K562 (cell line): ENCODE data around the gene CFAP141. TPM values are rescaled to one million over a fixed set of nuclear protein-coding genes. Genes with fewer than 3 reads are reported as not detected.

Source experiments
- CHD1 ChIP-seq: fragments of 200-600 bp; sonication (generic); IDR thresholded peaks from one replicate; pipeline ENCODE4 v1.6.1; 2012; ENCODE audit warnings: mild to moderate bottlenecking, moderate library complexity, low read length, inconsistent platforms
- CLOCK ChIP-seq: fragments of 250-450 bp; sonication (Bioruptor Pico); IDR thresholded peaks from 2 replicates; pipeline ENCODE4 v1.4.0; 2020; ENCODE audit warnings: mild to moderate bottlenecking, moderate library complexity, borderline replicate concordance
- E4F1 ChIP-seq: fragments of 250-450 bp; sonication (Bioruptor Pico); IDR thresholded peaks from 2 replicates; pipeline ENCODE4 v1.5.0; 2021; ENCODE audit warnings: mild to moderate bottlenecking, borderline replicate concordance
- HDGF ChIP-seq: fragments of 450-650 bp; IDR thresholded peaks from 2 replicates; pipeline ENCODE4 v1.6.1; 2016
- HNRNPH1 ChIP-seq: fragments of 200-400 bp; formaldehyde crosslinking; optimal IDR thresholded peaks from 2 replicates; pipeline ENCODE3; 2017; ENCODE audit warnings: low read depth, mild to moderate bottlenecking, low read length, moderate library complexity
- KLF10 ChIP-seq: fragments of 250-450 bp; sonication (Bioruptor Pico); IDR thresholded peaks from 2 replicates; pipeline ENCODE4 v1.6.1; 2021; ENCODE audit warnings: matching md5 sums
- LCOR ChIP-seq: sonication (generic); formaldehyde crosslinking; IDR thresholded peaks from 2 replicates; pipeline ENCODE4 v1.8.0; 2022; ENCODE audit warnings: mild to moderate bottlenecking, missing genetic modification reagents
- MTA1 ChIP-seq: fragments of 450-650 bp; IDR thresholded peaks from 2 replicates; pipeline ENCODE4 v1.6.1; 2017; ENCODE audit warnings: borderline replicate concordance
- NFE2 ChIP-seq: IDR thresholded peaks from 2 replicates; pipeline ENCODE4 v1.6.1; 2014; ENCODE audit warnings: antibody characterized with exemption, low read depth
- RBM15 ChIP-seq: fragments of 200-400 bp; formaldehyde crosslinking; IDR thresholded peaks from 2 replicates; pipeline ENCODE4 v1.6.1; 2018; ENCODE audit warnings: mild to moderate bottlenecking, low read length, moderate library complexity; ENCODE audit not compliant: insufficient read depth
- SMAD4 ChIP-seq: fragments of 250-450 bp; sonication (Bioruptor Pico); conservative IDR thresholded peaks from 2 replicates; pipeline ENCODE4 v1.8.0; 2021; ENCODE audit warnings: inconsistent platforms, mild to moderate bottlenecking, moderate library complexity
- SMARCB1 ChIP-seq: IDR thresholded peaks from 2 replicates; pipeline ENCODE4 v1.6.1; 2011; ENCODE audit warnings: improper control_type of control experiment, low read depth; ENCODE audit not compliant: insufficient read length
- SUPT5H ChIP-seq: fragments of 450-650 bp; IDR thresholded peaks from 2 replicates; pipeline ENCODE4 v1.6.1; 2016
- ZFP30 ChIP-seq: fragments of 250-450 bp; sonication (Bioruptor Pico); IDR thresholded peaks from 2 replicates; pipeline ENCODE4 v1.8.0; 2022; ENCODE audit warnings: moderate library complexity, mild to moderate bottlenecking, inconsistent platforms, borderline replicate concordance
- ZNF146 ChIP-seq: IDR thresholded peaks from one replicate; pipeline ENCODE4 v1.6.1; 2018; ENCODE audit warnings: missing compliant biosample characterization; ENCODE audit not compliant: unreplicated experiment
- ZNF41 ChIP-seq: fragments of 250-450 bp; sonication (Bioruptor Pico); conservative IDR thresholded peaks from 2 replicates; pipeline ENCODE4 v1.4.0; 2020; ENCODE audit warnings: mild to moderate bottlenecking
- ZNF717 ChIP-seq: fragments of 250-450 bp; sonication (Bioruptor Pico); IDR thresholded peaks from 2 replicates; pipeline ENCODE4 v1.5.0; 2021
- ZNF830 ChIP-seq: fragments of 250-450 bp; sonication (Bioruptor Pico); IDR thresholded peaks from 2 replicates; pipeline ENCODE4 v1.5.0; 2021; ENCODE audit warnings: mild to moderate bottlenecking
- polyA plus RNA-seq, 8 experiments: library from polyadenylated mRNA; depleted of rRNA in 4 of 8; stranded (reverse) in 5 of 8; unstranded in 3 of 8; fragments of >200 nt; fragmentation: Nextera tagmentation in 2 of 8; fragmentation: Illumina TruSeq in 1 of 8; extraction: Ambion mirVana in 2 of 8; extraction: Trizol in 1 of 8; gene quantifications; 2 replicates each; pipeline versions ENCODE4 v1.2.1 to v1.2.3, GENCODE V29; 2011 to 2014; ENCODE audit warnings: inconsistent platforms in 1 of 8, missing spikeins in 1 of 8
- total RNA-seq, 7 experiments: library from RNA; depleted of rRNA in 6 of 7; stranded (reverse); fragments of >200 nt in 6 of 7; fragmentation: Illumina TruSeq in 2 of 7; extraction: Trizol in 2 of 7; gene quantifications; 2 replicates each; pipeline versions ENCODE4 v1.2.1 to v1.2.3, GENCODE V29; 2011 to 2021; ENCODE audit warnings: low replicate concordance in 1 of 7
- TF ChIP-seq, protein P1 (sequence below): fragments of 250-450 bp; sonication (Bioruptor Pico); IDR thresholded peaks from 2 replicates; pipeline ENCODE4 v1.8.0; 2021; ENCODE audit warnings: moderate library complexity, mild to moderate bottlenecking, inconsistent platforms
- TF ChIP-seq, protein P2 (sequence below): fragments of 250-450 bp; sonication (Bioruptor Pico); IDR thresholded peaks from 2 replicates; pipeline ENCODE4 v1.4.0; 2020; ENCODE audit warnings: mild to moderate bottlenecking
- TF ChIP-seq, protein P3 (sequence below): fragments of 450-650 bp; formaldehyde crosslinking; IDR thresholded peaks from 2 replicates; pipeline ENCODE4 v1.4.0; 2022; ENCODE audit warnings: mild to moderate bottlenecking, moderate library complexity

Gene CFAP141
- total and polyA plus RNA-seq, 9 of the 15 experiments (the other 6 are each of a cell fraction or from before 2014, with no cell fraction given): not detected

GRCh38 chr1:154220071-154220969 lies 14.2 kb upstream of the CFAP141 start, which contains the start of gene UBAP2L (continued):
- TF ChIP-seq E4F1 (CRISPR knock-in tag) (no peak), ZFP30 (CRISPR knock-in tag) (no peak), KLF10 (no peak), HDGF (no peak), ZNF41 (CRISPR knock-in tag) (no peak), RBM15 (no peak), CLOCK (CRISPR knock-in tag) (peak; percentile 62; the same call in 1 of the 2 replicates), HNRNPH1 (no peak), CHD1 (peak; percentile 98), MTA1 (peak; percentile 63; the same call in 1 of the 2 replicates), LCOR (CRISPR knock-in tag) (0 out of 2 replicates have a peak, but pooled peaks have one; percentile 50), SMARCB1 (no peak), ZNF146 (no peak), SMAD4 (CRISPR knock-in tag) (peak; percentile 73; the same call in 1 of the 2 replicates), NFE2 (no peak), SUPT5H (peak; percentile 89), ZNF830 (CRISPR knock-in tag) (no peak), ZNF717 (no peak)
- TF ChIP-seq, protein P1, sequence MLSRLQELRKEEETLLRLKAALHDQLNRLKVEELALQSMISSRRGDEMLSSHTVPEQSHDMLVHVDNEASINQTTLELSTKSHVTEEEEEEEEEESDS (CRISPR knock-in tag): no peak
- TF ChIP-seq, protein P2, sequence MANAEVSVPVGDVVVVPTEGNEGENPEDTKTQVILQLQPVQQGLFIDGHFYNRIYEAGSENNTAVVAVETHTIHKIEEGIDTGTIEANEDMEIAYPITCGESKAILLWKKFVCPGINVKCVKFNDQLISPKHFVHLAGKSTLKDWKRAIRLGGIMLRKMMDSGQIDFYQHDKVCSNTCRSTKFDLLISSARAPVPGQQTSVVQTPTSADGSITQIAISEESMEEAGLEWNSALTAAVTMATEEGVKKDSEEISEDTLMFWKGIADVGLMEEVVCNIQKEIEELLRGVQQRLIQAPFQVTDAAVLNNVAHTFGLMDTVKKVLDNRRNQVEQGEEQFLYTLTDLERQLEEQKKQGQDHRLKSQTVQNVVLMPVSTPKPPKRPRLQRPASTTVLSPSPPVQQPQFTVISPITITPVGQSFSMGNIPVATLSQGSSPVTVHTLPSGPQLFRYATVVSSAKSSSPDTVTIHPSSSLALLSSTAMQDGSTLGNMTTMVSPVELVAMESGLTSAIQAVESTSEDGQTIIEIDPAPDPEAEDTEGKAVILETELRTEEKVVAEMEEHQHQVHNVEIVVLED (CRISPR knock-in tag): peak; percentile 98
- TF ChIP-seq, protein P3, sequence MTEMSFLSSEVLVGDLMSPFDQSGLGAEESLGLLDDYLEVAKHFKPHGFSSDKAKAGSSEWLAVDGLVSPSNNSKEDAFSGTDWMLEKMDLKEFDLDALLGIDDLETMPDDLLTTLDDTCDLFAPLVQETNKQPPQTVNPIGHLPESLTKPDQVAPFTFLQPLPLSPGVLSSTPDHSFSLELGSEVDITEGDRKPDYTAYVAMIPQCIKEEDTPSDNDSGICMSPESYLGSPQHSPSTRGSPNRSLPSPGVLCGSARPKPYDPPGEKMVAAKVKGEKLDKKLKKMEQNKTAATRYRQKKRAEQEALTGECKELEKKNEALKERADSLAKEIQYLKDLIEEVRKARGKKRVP (CRISPR knock-in tag): peak; percentile 5; the same call in 1 of the 2 replicates
